Ovary (tissue), 3 donors: ENCODE measurements around the gene DAP.

Experiments
- CTCF ChIP-seq, 3 donors: fragments of 450-650 bp in 2 of 3; fragments of 200-600 bp in 1 of 3; IDR thresholded peaks; one replicate each; pipeline versions ENCODE4 v1.5.1 to v1.8.0; 2016 to 2022; ENCODE audit warnings: antibody characterized with exemption in 3 of 3, mild to moderate bottlenecking in 1 of 3
- POLR2A ChIP-seq: fragments of 450-650 bp; IDR thresholded peaks from one replicate; pipeline ENCODE4 v1.6.1; 2017; ENCODE audit warnings: antibody characterized with exemption, mild to moderate bottlenecking, moderate library complexity
- donor health status: DM: no; HTN: no; CAD: no.

- no peak for TF ChIP-seq POLR2A
- no peak for TF ChIP-seq CTCF (IDR thresholded peaks at IDR 0.05)
These were observed 52.7 kb downstream of the DAP start for GRCh38 chr5:10708189-10708944.
